ENCODE results near the gene BBOF1. TPM values are rescaled to one million over a fixed set of nuclear protein-coding genes. Genes with fewer than 3 reads are reported as not detected.
"Not testable (repeated sequence)": the region's sequence is repeated elsewhere in the genome, so short reads cannot be mapped to it uniquely, and the experiment has no call there.

The BBOF1 gene
- total and polyA plus RNA-seq, 9 donors, result 5.7 to 8.6 (median 6.4) TPM

DNA sequence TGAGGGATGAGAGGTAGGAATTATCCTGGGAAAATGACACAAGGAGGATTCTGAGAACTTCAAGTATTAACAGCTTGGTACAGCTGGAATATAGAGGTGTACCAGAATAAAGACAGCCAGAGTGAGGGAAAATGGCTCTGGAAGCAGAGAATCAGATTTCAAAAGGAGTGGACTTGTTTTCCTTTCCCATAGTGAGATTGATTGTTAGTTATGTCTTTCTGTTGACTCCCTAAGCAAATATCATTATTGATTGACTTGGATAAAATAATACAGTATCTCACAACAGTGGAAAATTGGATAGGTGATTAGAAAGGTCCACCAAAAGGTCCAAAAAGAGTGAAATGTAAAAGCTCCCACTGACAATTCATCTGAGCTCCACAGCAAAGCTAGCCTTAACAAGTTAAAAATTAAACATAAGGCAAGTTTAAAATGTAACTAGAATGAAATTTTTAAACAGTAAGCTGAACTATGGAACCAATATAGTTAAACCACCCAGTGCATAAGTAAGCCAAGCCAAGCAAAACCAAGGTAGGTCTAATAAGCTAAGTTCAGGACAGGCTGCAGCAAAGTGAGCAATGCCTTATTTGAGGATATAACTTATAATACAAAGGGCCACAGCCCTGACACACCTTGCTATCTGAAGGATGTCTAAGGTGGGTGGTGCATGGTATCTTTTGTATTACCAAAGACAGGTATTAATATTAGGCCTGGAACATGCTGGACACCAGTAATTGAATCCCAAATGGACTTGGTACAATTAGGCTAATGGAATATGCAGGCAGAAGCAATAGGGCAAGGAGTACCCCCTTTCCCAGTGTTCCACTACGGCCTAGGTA, 21.8 kb upstream of the BBOF1 start:
- no peak for DNase-seq
- peaks cover 19% of the 10 kb centered on the region for H3K36me3 ChIP-seq (ENCODE audit: control insufficient read depth, insufficient read depth, low read length)
- H3K27me3 ChIP-seq (ENCODE audit: control insufficient read depth, insufficient read depth, low read length), result no peaks in the 10 kb centered on the region
- H3K4me1 ChIP-seq (ENCODE audit: control insufficient read depth, insufficient read depth, low read length), result no peaks in the 10 kb centered on the region
- no peaks in the 10 kb centered on the region for H3K9me3 ChIP-seq (replicated peaks; ENCODE audit: control insufficient read depth, low read depth, low read length)
- no peak overlapping the region for H3K4me3 ChIP-seq (ENCODE audit: low read length)
- no peak overlapping the region for H3K27ac ChIP-seq (ENCODE audit: low read length)
- no CpG with 5 or more reads among the region's 1 CpG for WGBS (ENCODE audit: insufficient coverage)

DNA sequence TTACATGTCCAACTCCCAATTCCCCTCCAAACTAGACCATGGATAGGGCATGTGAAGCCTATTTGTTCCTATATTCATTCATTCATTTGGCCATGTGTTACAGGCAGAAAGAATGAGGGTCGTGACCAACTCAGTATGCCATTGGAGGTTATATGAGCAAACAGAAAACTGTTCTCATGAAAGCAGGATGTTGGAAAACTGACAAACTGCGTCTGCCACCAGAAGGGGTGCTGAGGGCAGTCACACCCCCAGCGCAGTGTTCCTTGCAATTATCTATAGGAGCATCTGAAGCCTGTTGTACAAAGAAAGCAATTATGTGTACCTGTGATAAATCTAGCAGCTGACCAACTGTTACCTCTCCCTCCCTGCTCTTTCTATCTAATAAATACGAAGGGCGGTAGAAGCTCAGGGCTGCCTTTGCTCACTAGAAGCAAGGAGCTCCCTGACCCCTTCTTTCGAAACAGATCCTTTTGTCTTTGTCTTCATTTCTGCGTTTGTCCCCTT, 21.2 kb upstream of the BBOF1 start:
- no peaks in the 10 kb centered on the region for H3K27me3 ChIP-seq (ENCODE audit: control insufficient read depth, insufficient read depth, low read length)
- H3K36me3 ChIP-seq (ENCODE audit: control insufficient read depth, insufficient read depth, low read length), result peaks cover 19% of the 10 kb centered on the region
- H3K27ac ChIP-seq (ENCODE audit: low read length), result no peak overlapping the region
- H3K9me3 ChIP-seq (replicated peaks; ENCODE audit: control insufficient read depth, low read depth, low read length), result no peaks in the 10 kb centered on the region
- no peak overlapping the region for H3K4me3 ChIP-seq (ENCODE audit: low read length)
- no peak for DNase-seq
- WGBS (ENCODE audit: insufficient coverage), result 98% methylated on average over 4 of the region's 7 CpGs
- no peaks in the 10 kb centered on the region for H3K4me1 ChIP-seq (ENCODE audit: control insufficient read depth, insufficient read depth, low read length)

DNA sequence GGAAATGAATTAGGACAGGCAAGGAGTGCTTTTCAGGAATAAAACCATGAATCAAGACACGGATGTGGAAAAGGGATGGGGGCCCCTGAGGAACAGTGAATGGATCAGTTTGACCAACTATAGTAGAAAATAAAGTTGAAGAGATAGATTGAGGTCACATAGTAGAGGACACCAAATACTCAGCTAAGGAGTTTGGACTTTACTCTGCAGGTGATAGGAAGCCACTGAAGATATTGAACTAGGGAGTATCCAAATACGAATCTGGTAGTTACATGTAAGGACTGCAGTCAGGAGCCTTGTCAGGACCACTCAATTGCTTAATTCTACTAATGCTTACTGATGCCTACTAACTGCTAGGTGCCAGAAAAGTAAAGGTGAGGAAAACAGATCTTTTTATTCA, 20.4 kb upstream of the BBOF1 start:
- no peak for DNase-seq
- no peaks in the 10 kb centered on the region for H3K4me1 ChIP-seq (ENCODE audit: control insufficient read depth, insufficient read depth, low read length)
- no peak overlapping the region for H3K27ac ChIP-seq (ENCODE audit: low read length)
- H3K9me3 ChIP-seq (replicated peaks; ENCODE audit: control insufficient read depth, low read depth, low read length), result no peaks in the 10 kb centered on the region
- H3K36me3 ChIP-seq (ENCODE audit: control insufficient read depth, insufficient read depth, low read length), result peaks cover 19% of the 10 kb centered on the region
- 91% methylated on average over 1 of the region's 2 CpGs for WGBS (ENCODE audit: insufficient coverage)
- no peak overlapping the region for H3K4me3 ChIP-seq (ENCODE audit: low read length)
- H3K27me3 ChIP-seq (ENCODE audit: control insufficient read depth, insufficient read depth, low read length), result no peaks in the 10 kb centered on the region

DNA sequence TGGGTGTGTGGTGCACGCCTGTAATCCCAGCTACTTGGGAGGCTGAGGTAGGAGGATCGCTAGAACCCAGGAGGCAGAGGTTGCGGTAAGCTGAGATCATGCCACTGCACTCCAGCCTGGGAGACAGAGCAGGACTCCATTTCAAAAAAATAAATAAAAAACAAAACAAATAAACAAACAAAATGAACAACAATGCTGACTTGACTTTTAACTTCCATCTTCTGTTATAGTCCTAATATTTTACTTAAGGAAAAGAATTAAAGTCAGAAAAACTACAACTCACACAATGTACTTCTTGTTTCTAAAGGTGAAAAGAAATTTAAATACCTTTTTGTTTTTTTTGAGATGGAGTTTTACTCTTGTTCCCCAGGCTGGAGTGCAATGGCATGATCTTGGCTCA, 13.5 kb upstream of the BBOF1 start:
- H3K27me3 ChIP-seq (ENCODE audit: control insufficient read depth, insufficient read depth, low read length); H3K9me3 ChIP-seq (replicated peaks; ENCODE audit: control insufficient read depth, low read depth, low read length); H3K4me1 ChIP-seq (ENCODE audit: control insufficient read depth, insufficient read depth, low read length); H3K36me3 ChIP-seq (ENCODE audit: control insufficient read depth, insufficient read depth, low read length); H3K4me3 ChIP-seq (ENCODE audit: low read length); DNase-seq; H3K27ac ChIP-seq (ENCODE audit: low read length): not testable (repeated sequence)
- 83% methylated on average over 1 of the region's 3 CpGs for WGBS (ENCODE audit: insufficient coverage)

DNA sequence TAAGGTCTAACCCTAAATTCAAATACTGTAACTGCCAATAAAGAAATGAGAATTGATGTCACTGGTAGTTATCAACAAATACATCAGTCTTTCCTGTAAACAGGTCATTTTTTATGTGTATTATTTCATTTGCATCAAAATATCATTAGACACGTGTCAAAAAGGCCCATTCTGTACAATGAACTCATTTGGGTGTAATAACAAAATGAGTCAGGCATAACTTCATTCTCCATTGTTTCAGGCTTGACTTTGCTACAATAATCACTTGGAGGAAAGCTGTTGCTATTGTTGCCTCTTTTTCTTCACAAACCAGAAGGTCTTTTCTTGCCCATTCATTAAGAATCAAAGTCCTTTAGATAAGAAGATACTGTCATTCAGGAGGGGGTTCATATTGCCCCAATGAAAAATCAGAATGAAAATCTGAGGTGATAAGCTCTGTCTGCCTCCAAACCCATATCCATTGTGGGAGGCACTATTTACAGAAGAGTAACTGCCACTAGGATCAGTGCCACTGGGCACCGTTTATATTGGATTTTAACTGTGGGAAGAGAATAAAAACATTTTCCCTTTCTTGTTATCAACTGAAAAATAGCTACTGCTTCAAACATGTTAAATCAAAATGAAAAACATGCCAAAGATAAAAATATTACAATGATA, 10.2 kb upstream of the BBOF1 start:
- H3K27ac ChIP-seq (ENCODE audit: low read length), result no peak overlapping the region
- H3K4me3 ChIP-seq (ENCODE audit: low read length), result no peak overlapping the region
- H3K36me3 ChIP-seq (ENCODE audit: control insufficient read depth, insufficient read depth, low read length), result peaks cover 27% of the 10 kb centered on the region
- WGBS (ENCODE audit: insufficient coverage), result no CpG with 5 or more reads among the region's 2 CpGs
- no peaks in the 10 kb centered on the region for H3K27me3 ChIP-seq (ENCODE audit: control insufficient read depth, insufficient read depth, low read length)
- H3K4me1 ChIP-seq (ENCODE audit: control insufficient read depth, insufficient read depth, low read length), result no peaks in the 10 kb centered on the region
- no peaks in the 10 kb centered on the region for H3K9me3 ChIP-seq (replicated peaks; ENCODE audit: control insufficient read depth, low read depth, low read length)
- no peak for DNase-seq

DNA sequence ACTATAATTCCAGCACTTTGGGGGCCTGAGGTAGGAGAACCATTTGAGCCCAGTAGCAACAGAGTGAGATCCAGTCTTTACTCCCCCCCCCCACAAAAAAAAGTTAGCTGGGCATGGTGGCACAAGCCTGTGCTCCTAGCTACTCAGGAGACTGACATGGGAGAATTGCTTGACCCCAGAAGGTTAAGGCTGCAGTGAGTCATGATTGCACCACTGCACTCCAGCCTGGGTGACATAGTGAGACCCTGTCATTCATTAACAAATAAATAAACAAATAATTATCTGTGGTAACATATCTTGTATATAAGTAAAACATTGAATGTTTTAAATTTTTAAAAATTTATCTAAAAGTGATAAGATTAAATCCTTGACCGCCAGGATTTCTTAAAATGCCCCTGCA, 4.8 kb upstream of the BBOF1 start:
- peaks cover 23% of the 10 kb centered on the region for H3K36me3 ChIP-seq (ENCODE audit: control insufficient read depth, insufficient read depth, low read length)
- DNase-seq, result no peak

DNA sequence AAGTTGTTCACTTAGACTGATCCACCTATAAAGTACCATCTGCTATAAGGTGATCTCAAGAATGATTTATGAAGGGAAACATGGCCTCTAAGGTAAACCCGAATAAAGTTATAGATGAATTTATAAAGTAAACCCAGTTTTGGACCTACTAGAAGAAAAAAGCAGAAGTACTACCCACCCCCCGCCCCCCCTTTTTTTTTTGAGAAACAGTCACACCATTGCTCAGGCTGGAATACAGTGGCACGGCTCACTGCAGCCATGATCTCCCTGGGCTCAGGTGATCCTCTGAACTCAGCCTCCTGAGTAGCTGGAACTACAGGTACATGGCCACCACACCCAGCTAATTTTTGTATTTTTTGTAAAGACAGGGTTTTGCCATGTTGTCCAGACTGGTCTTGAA, 4.0 kb upstream of the BBOF1 start:
- peaks cover 23% of the 10 kb centered on the region for H3K36me3 ChIP-seq (ENCODE audit: control insufficient read depth, insufficient read depth, low read length)
- no peaks in the 10 kb centered on the region for H3K27me3 ChIP-seq (ENCODE audit: control insufficient read depth, insufficient read depth, low read length)
- peaks cover 2% of the 10 kb centered on the region for H3K4me1 ChIP-seq (ENCODE audit: control insufficient read depth, insufficient read depth, low read length)
- no peak for DNase-seq
- H3K9me3 ChIP-seq (replicated peaks; ENCODE audit: control insufficient read depth, low read depth, low read length), result no peaks in the 10 kb centered on the region
- no peak overlapping the region for H3K4me3 ChIP-seq (ENCODE audit: low read length)
- H3K27ac ChIP-seq (ENCODE audit: low read length), result no peak overlapping the region
- no CpG with 5 or more reads among the region's 3 CpGs for WGBS (ENCODE audit: insufficient coverage)

More for the DNA sequence above, 4.8 kb upstream of the BBOF1 start:
- no peaks in the 10 kb centered on the region for H3K27me3 ChIP-seq (ENCODE audit: control insufficient read depth, insufficient read depth, low read length)
- no peak overlapping the region for H3K4me3 ChIP-seq (ENCODE audit: low read length)
- WGBS (ENCODE audit: insufficient coverage), result no CpG with 5 or more reads among the region's 1 CpG
- no peak overlapping the region for H3K27ac ChIP-seq (ENCODE audit: low read length)
- no peaks in the 10 kb centered on the region for H3K4me1 ChIP-seq (ENCODE audit: control insufficient read depth, insufficient read depth, low read length)
- H3K9me3 ChIP-seq (replicated peaks; ENCODE audit: control insufficient read depth, low read depth, low read length), result no peaks in the 10 kb centered on the region

DNA sequence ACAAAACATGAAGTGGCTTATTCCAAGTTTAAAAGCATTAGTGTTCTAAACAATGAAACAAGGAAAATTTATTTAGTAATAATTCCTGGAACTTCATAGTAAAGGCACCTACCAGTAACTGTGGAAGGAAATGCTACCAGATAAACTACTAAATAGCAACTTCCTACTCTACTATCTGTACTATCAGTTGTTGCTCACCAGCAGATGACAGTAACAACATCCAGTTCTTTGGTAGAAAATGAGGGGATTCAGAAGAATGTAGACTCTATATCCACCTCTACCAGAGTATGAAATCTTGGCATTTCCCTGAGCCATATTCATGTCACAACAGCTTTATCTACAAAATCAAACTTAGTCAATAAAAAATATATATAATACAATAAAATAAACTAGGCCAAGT, 3.2 kb upstream of the BBOF1 start:
- Histone ChIP-seq H3K4me1 (ENCODE audit: control insufficient read depth, insufficient read depth, low read length) (peaks cover 2% of the 10 kb centered on the region), H3K9me3 (replicated peaks; ENCODE audit: control insufficient read depth, low read depth, low read length) (no peaks in the 10 kb centered on the region), H3K27ac (ENCODE audit: low read length) (no peak overlapping the region), H3K4me3 (ENCODE audit: low read length) (no peak overlapping the region), H3K36me3 (ENCODE audit: control insufficient read depth, insufficient read depth, low read length) (peaks cover 23% of the 10 kb centered on the region), H3K27me3 (ENCODE audit: control insufficient read depth, insufficient read depth, low read length) (no peaks in the 10 kb centered on the region)
- DNase-seq, result no peak

DNA sequence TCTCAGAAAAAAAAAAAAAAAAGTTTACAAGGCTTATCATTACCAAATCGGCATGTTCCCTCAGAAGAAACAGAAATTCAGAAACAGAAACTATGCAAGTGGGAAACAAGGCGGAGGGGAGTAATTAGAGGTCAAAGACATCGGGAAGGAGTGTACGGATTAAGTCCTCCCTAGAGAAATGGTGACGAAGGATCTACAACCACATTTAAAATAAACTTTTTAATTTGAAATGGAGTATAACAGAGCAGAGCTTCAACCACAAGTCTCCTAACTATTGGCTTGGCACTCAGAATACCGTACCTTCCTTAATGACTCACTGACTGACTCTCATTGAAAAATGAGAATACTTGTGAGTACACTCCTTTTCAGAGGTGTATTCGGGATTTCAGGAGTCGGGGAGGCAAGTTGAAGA, 969 bp upstream of the BBOF1 start:
- no peaks in the 10 kb centered on the region for H3K27me3 ChIP-seq (ENCODE audit: control insufficient read depth, insufficient read depth, low read length)
- DNase-seq, result no peak
- 0% methylated on average over 2 of the region's 8 CpGs for WGBS (ENCODE audit: insufficient coverage)
- H3K9me3 ChIP-seq (replicated peaks; ENCODE audit: control insufficient read depth, low read depth, low read length), result no peaks in the 10 kb centered on the region
- H3K4me1 ChIP-seq (ENCODE audit: control insufficient read depth, insufficient read depth, low read length), result peaks cover 2% of the 10 kb centered on the region
- H3K4me3 ChIP-seq (ENCODE audit: low read length), result peak overlapping the region; percentile 71
- H3K36me3 ChIP-seq (ENCODE audit: control insufficient read depth, insufficient read depth, low read length), result peaks cover 8% of the 10 kb centered on the region
- H3K27ac ChIP-seq (ENCODE audit: low read length), result peak overlapping the region; percentile 95

DNA sequence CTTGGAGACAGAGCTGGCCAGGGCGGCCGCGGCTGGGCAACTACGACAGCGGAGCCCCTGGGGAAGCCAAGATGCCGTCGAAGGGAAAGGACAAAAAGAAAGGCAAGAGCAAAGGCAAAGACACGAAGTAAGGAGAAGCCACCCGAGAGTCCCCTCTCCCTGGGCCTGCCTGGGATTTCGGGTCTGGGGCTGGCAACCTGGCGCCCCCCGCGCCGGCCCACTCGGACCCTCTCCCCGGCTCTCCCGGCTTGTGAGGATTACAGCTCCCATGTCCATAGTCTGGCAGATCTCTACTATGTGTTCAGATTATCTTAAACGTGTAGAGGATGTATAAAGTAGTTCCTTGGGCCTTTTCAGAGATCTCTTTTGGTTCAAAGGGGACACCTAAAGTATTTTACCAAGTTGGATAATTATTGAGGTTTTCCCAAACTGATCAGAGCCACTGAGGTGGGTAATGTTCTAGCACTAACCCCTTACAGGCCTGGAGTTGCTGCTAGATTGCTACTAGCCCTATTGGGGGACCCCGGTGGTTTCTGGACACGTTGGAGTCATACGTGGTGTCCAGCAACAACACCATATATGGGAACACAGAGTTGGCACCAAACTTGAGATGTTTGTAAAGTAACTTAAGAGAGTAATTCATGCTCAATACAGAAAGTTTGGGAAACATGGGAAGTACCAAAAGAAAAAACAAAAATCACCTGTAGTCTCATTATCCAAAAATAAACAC, 424 bp downstream of the BBOF1 start:
- Histone ChIP-seq H3K9me3 (replicated peaks; ENCODE audit: control insufficient read depth, low read depth, low read length) (no peaks in the 10 kb centered on the region), H3K27ac (ENCODE audit: low read length) (peak overlapping the region; percentile 93), H3K27me3 (ENCODE audit: control insufficient read depth, insufficient read depth, low read length) (no peaks in the 10 kb centered on the region), H3K36me3 (ENCODE audit: control insufficient read depth, insufficient read depth, low read length) (no peaks in the 10 kb centered on the region), H3K4me3 (ENCODE audit: low read length) (peak overlapping the region; percentile 71), H3K4me1 (ENCODE audit: control insufficient read depth, insufficient read depth, low read length) (peaks cover 2% of the 10 kb centered on the region)
- WGBS (ENCODE audit: insufficient coverage), result 2% methylated on average over 10 of the region's 21 CpGs
- peak; percentile 78 for DNase-seq

All from muscle of leg (tissue), 11 donors.